HG03354 (cell line): ENCODE results near the gene STIP1.

Source experiments
- ATAC-seq: cut with Tn5 transposase; IDR thresholded peaks from one replicate; pipeline ENCODE4 v1.9.1; 2021; ENCODE audit warnings: mild to moderate bottlenecking; ENCODE audit not compliant: unreplicated experiment, poor library complexity, severe bottlenecking

STIP1 gene

DNA sequence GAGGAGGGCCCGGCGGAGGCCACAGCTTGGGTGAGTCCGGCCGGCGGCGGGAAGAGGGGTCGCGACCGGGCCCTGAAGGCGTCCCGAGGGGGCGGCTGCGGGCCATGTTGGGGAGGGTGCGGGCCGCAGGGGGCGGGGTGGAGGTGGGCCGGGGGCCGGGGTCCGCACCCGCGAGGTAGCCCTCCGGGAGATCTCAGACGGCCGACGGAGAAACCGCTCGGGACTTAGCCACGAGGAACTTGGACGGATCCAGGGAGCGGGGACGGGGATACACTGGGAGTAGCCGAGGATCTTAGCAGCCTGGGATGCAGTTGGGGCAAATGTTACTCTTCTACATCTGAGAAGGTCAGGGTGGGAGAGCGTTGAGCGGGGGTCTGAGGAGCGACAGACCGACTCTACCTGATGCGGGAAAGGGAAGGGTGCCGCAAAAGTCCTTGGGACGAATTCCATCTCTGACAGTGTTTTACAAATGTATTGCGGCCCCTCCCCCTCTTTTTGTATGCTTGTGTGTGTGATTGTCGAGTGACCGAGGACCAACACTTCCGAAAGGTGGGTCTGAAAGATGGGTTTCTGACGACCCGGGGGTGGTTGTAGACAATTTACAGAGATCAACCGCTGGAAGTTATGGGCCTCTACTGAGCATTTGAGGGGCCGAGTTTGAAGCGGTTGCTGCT lies 658 bp downstream of the STIP1 start:
- no peak for ATAC-seq

DNA sequence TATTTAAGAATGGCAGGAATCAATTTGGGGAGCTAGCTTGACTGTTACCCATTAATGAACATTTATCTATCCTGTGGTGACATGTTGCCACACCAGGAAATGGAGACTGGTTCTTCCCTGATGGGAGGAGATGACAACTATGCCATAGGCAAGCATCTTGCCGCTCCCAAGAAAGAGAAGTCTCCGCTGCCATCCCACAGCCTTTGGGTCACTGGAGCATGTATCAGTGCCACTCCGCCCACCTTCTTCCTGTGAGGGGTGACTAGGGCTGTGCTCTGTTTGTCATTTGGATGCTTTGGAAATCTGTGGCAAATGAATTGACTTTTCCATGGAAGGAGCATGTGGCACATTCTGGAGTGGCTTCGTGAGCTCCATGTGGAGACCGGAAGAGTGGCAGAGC lies 6.5 kb downstream of the STIP1 start:
- ATAC-seq: no peak

DNA sequence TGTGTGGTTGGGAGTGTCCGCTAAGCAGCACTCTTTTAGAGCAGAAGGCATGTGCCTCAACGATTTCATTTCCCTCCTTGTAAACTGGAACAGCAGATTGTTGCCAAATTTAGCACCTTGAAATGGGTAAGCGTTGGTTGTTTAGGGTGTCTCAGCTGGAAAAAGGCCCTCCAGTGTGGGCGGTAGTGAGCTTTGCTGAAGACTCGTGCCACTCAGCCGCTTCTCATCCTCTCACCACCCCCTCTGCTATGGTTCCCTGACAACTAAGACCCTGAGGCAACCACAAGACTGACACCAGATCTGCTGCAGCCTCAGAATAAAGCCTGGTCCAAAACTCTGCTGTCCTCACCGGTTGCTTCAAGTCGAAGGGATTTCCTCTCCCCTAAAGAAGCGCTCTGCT lies 10.7 kb downstream of the STIP1 start:
- ATAC-seq: no peak

DNA sequence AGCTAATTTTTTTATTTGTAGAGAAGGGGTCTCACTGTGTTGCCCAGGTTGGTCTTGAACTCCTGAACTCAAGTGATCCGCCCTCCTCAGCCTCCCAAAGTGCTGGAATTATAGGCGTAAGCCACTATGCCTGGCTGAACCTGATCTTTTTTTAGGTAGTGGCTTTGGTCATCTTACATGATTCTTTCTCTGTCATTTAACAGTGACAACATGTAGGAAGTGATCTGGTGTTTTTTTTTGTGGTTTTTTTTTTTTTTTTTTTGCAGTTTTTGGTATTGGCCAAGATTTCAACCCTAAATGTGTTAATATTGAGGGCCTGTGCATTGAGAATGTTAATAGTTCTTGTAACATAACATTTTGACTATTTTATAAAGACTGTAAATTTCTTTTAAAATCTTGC lies 12.5 kb downstream of the STIP1 start:
- ATAC-seq: no peak

DNA sequence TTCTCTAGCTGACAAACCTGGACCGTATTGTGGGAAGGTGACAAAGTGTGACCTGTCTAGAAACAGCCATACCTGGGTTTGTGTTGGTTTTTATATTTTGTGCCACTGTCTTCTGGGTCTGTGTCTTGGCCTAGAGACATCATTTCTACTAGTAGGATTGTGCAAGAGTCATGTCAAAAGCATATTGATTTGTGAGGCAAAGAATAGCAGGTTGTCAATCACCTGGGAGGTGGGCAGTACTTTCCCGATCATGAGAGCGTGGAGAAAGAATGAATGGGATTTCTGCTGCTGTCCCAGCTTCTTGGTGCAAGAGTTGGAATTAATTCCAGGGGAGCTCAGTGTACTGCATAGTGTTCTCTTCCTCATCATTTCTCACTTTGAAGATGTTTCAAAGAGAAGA lies 15.6 kb downstream of the STIP1 start:
- no peak for ATAC-seq

DNA sequence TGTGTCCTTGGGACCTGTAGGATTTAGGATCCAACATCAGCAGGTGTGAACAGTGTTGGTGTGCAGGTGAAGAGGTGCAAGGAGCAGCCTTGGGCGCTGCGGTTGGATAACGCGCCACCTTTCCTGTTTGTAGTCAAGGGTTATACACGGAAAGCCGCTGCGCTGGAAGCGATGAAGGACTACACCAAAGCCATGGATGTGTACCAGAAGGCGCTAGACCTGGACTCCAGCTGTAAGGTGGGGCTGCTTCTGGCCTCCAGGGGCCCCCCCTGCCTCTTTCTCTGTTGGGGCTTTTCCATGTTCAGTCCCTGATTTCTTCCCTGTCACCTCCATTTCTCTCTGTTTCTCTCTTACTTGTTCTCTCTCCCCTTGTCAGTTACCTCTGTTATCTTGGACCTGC lies 17.0 kb downstream of the STIP1 start:
- ATAC-seq: no peak

DNA sequence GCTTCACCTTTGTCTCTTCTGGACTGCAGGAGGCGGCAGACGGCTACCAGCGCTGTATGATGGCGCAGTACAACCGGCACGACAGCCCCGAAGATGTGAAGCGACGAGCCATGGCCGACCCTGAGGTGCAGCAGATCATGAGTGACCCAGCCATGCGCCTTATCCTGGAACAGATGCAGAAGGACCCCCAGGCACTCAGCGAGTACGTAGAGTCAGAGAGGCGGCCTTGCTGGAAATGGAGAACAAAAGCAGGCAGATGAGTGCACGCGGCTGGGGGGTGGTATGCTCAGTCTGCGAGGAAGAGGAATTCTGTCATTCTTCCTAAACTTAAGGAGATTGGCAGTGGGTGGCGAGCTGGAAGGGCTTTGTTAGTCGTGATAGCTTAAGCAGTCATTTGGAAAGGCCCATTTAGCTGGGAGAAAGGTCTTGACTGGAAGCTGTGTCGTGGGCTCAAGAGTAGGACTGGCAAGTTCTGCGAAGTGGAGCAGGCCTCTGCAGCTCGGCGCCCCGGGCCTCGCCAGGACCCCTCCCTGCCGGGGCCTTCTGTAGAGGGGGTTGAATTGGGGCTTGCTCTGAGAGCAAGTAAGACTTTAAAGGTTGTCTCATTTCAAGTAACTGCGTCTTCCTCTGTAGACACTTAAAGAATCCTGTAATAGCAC lies 17.6 kb downstream of the STIP1 start:
- no peak for ATAC-seq

DNA sequence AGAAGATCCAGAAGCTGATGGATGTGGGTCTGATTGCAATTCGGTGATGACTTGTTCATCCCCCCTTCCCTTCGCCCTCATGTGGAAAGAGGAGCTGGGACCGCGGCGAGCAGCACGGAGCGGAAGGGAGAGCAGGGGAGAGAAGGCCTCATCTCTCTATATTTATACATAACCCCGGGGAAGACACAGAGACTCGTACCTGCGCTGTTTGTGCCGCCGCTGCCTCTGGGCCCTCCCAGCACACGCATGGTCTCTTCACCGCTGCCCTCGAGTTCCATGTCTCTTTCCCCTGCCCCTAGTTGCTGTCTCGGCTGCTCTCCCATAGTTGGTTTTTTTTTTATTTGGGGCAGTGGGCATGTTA lies 18.1 kb downstream of the STIP1 start:
- no peak for ATAC-seq

DNA sequence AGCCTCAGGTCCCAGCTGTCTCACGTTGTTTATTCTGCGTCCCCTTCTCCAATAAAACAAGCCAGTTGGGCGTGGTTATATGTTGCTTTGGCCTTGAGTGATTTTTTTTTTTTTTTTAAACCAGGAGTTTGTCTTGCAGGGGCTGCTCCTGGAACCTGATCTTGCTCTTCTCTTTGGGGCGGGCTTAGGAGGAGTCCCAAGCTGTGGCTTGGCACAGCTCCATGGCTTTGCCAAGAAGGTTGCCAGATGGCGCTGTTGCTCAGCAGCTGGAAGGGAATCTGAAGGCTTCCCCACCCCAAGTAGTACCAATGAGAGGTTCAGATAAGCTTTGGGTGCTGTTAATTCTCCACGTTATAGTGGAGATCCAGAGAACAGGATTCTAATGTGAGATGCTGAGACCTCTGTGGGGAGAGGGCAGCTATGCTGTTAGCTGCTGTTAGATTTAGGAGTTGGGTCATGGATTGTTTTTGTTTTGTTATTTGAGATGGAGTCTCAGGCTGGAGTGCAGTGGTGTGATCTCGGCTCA lies 18.6 kb downstream of the STIP1 start:
- ATAC-seq: no peak

DNA sequence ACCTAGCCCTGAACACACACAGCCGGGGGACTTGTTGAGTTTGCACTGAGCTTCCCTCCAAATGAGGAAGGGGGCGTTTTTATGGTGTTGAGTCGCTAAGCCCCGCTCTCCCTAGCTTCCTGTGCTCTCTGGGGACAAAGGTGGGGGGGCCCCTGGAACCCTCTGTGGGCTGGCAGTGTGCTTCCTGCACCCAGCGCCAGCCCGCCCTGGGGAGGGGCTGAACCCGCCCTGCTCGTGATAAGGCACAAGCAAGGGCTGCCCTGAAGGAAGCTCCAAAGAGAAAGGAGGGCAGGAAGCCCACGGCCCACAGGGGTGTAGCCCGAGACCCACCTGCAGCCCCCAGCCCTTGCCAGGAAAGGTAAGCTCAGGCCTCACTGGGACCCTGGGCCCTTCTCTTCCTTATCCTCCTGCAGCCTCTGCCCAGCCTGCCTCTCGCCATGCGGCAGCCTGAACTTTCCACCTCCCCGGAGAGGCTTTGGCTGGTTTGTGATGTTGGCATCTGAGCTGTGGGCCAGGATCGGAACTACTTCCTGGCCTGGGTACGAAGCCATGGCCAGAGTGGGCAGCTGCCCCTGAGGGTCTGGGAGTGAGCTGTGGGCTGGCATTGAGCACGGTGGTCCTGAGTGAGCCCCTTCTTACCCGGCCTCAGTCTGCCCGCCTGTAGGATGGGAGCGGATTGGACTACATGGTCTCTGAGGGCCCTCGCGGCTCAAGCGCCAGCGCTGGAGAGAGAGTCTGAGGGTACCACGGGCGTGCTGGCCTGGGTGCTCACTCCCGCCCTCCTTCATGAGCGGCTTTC lies 20.7 kb downstream of the STIP1 start, which contains the start of gene FERMT3:
Gene FERMT3 (plus strand): TSS at position 265 of the 799 bp plus-strand sequence. CDS start 644 bp downstream, outside the sequence.
- ATAC-seq: no peak

DNA sequence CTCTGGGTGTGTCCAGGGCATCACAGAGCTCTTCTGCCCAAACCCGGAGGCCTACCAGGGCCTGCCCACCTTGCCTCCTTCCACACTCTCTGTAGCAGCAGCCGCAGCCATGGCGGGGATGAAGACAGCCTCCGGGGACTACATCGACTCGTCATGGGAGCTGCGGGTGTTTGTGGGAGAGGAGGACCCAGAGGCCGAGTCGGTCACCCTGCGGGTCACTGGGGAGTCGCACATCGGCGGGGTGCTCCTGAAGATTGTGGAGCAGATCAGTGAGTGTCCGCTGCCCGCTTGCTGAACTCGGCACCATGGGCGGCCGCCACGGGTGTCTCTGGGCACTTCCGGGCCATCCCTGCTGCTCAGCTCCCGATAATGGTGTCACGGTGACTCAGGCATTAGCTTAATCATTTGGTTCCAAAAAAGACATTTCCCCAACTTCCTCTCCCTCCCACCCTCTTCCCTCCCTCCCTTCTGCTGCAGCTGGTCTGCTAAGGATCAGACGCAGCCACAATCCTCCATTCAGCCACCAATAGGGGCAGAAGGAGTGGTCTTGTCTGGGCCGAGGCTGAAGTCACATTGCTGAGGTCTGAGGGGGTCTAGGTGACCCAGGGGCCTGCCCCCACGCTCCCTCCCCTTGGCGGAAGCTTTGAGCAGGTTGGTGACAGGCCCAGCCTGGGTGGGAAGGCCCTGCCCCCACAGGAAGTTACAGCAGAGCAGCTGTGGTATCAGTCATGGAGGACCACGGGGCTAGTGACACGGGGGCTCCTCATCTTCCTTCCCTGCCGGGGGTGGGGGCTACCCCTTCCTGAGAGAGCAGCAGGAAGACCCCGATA lies 21.5 kb downstream of the STIP1 start:
- ATAC-seq: peak; percentile 52

DNA sequence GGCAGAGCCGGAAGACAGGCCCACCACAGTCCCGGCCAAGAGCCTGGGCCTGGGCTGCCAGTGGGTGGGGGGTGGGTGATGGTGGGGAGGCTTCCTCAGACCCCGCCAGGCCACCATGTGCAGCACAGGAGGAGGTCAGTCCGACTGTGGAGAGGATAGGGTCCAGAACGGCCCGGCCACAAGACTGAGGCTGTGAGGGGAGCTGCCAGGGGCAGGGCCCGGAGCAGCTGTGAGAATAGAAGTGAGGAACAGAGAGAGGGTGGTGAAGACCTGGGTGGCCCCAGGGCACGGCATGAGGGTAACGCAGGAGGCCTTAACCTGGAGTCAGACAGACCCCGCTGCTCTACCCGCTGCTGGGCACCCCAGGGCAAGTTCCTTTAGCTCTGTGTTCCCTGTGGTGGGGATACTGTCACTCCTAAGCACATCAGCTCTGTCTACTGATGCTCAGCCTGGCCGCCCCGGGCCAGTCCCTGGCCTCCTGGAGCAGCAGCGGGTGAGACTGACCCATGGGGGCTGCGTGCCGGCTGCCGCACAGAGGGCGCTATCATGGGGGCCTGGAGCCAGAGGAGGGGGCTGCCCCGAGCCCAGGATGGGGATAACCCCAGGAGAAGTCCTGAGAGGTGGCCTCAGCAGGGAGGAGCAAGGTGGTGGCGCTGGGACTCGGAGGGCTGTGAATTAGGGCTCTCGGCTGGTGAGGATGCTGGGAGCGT lies 22.3 kb downstream of the STIP1 start:
- ATAC-seq: peak; percentile 17

DNA sequence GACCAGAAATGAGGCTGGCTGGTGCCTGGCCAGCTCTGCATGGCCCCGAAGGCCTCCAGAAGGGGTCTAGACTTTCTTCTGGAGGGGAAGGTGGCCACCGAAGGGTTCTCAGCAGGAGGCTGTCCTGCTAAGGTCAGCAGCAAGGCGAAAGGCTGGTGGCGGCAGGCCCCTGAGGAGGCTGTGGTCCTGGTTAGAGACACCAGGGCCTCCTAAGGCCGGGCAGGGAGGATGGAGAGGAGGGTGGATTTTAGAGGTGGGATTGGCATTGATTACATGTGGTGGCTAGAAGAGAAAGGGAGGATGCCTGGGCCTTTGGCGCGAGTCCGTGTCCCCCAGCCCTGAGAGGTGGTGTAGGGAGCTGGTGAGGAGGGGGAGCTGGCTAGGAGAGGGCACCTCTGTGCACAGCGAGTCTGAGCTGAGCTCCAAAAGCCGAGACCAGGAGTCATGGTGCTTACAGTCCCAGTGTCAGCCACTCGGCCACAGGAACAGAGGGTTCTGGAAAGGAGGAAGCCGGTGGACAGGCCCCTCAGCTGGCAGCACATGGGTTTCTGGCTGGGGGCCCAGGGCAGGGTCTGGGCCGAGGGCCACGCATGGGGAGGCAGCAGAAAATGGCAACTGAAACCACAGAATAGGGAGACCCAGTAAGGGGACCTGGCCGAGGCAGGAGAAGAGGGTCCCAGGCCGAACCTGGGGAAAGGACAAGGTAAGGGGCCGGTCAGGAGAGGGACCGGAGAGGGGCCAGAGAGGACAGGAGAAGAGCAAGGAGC lies 23.0 kb downstream of the STIP1 start:
- ATAC-seq: no peak

DNA sequence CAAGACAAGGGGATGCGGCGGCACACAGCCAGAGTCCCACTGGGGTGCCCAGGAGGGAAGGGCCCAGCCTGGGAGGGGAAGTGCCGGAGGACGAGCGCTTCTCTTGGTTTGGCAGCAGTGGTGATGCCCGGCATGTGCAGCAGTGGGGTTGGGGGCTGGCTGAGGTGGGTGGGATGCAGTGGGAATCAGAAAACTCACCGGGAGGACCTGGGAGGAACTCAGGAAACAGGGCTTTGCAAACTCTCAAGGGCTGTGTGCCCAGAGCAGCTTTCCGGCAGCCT lies 23.5 kb downstream of the STIP1 start:
- ATAC-seq: no peak

DNA sequence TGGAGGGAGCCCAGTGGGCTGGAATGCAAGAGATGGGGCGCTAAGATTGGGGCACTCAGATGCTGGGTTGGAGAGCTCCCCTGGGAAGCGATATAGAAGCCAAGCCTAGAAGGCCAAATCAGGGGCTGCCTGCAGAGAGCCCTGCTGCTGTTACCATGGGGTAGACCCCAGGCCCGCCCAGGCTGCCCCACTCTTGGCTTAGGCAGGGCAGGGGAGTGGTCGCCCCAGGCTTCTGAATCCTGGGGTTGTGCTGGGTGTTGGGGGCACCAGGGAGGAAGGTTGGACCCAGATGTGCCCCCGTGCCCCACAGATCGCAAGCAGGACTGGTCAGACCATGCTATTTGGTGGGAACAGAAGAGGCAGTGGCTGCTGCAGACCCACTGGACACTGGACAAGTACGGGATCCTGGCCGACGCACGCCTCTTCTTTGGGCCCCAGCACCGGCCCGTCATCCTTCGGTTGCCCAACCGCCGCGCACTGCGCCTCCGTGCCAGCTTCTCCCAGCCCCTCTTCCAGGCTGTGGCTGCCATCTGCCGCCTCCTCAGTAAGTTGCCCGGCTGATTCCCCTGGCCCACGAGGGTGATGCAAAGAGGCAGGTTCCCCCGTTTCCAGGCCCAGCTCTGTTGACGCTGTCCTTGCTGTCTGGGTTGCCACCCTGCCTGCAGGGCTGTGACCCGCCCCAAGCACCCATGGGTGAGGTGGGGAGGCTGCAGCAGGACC lies 24.5 kb downstream of the STIP1 start:
- no peak for ATAC-seq

DNA sequence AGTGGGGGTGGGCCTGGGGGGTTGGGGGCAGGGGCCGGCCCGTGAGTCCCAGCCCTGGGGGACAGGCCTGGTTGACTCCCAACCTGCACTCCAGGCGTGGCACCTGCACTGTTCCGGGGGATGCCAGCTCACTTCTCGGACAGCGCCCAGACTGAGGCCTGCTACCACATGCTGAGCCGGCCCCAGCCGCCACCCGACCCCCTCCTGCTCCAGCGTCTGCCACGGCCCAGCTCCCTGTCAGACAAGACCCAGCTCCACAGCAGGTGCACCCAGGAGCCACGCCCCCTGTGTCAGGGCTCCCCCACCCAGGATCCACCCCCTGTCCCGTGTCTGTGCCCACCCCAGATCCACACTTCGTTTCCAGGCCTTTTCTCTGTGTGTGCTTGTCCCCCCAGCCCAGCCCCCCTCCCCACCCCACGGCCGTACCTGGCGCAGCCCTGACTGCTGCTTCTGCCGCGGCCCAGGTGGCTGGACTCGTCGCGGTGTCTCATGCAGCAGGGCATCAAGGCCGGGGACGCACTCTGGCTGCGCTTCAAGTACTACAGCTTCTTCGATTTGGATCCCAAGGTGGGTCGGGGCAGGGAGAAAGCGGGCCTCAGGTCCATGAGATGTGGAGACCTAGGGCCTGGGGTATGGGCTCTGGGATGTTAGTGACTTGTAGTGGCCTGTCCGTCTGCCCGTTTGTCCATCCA lies 25.4 kb downstream of the STIP1 start:
- ATAC-seq: no peak

DNA sequence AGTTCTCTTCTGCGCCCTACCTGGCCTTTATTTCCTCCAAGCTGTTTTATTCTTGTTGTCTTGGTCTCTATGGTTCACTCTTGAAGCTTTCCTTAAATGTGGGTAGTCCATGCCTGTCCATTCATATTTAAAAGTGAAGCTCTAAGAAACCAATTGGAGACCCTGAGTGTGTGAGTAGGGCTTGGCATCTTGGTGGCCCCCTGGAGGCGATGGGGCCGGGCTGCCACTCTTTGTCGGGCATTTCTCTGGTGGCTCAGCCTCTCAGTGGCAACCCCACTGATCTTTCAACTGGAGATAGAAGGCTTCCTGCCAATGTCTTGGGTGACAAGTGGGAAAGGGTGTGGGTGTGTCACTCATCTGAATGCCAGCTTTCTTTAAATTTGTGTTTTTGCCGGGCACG lies 30.9 kb downstream of the STIP1 start:
- no peak for ATAC-seq
